Calu3 (cell line): ENCODE results near the gene KRT32. TPM values are rescaled to one million over a fixed set of nuclear protein-coding genes. Genes with fewer than 3 reads are reported as not detected.

Source experiments
- BruUV-seq: library from RNA; stranded (reverse); fragments of 400-500 nt; replicated peaks from 2 replicates; lab custom pipeline; 2021; lab: Mats Ljungman, UMichigan
- CTCF ChIA-PET: fragments of 300-600 bp; sonication (Branson Sonifier 250); formaldehyde crosslinking; loops from one replicate; lab custom pipeline; 2022; ENCODE audit warnings: antibody characterized with exemption; lab: Charles Lee
- DNase-seq: peaks from one replicate; pipeline ENCODE4 v3.0.0; 2022
- H3K27ac Mint-ChIP-seq: one replicate; pipeline ENCODE4 v1.8.0; 2022; ENCODE audit warnings: mixed read lengths; ENCODE audit not compliant: unreplicated experiment
- H3K27me3 Mint-ChIP-seq: one replicate; pipeline ENCODE4 v1.8.0; 2022; ENCODE audit warnings: mixed read lengths; ENCODE audit not compliant: unreplicated experiment
- H3K36me3 Mint-ChIP-seq: one replicate; pipeline ENCODE4 v1.8.0; 2022; ENCODE audit warnings: mild to moderate bottlenecking, moderate library complexity, mixed read lengths; ENCODE audit not compliant: insufficient read depth, unreplicated experiment
- H3K4me1 Mint-ChIP-seq: one replicate; pipeline ENCODE4 v1.8.0; 2022; ENCODE audit warnings: mild to moderate bottlenecking, low read depth, mixed read lengths; ENCODE audit not compliant: unreplicated experiment
- H3K4me3 Mint-ChIP-seq: one replicate; pipeline ENCODE4 v1.8.0; 2022; ENCODE audit warnings: mild to moderate bottlenecking, low read depth, moderate library complexity, mixed read lengths; ENCODE audit not compliant: unreplicated experiment
- H3K9me3 Mint-ChIP-seq: one replicate; pipeline ENCODE4 v1.8.0; 2022; ENCODE audit warnings: low read depth, mixed read lengths; ENCODE audit not compliant: unreplicated experiment
- CTCF ChIP-seq: fragments of 200-600 bp; IDR thresholded peaks from one replicate; pipeline ENCODE4 v1.8.0; 2022; ENCODE audit warnings: antibody characterized with exemption; ENCODE audit not compliant: unreplicated experiment
- intact Hi-C: fragments of 100-400 bp; cut with micrococcal nuclease; formaldehyde crosslinking; loops from one replicate; pipeline ENCODE4 v1.10.0; 2022; ENCODE audit not compliant: unreplicated experiment
- total RNA-seq: library from RNA; stranded (reverse); gene quantifications from 2 replicates; pipeline ENCODE4 v1.2.3, GENCODE V29; 2022

KRT32 gene
- total RNA-seq, 1 experiment from 2014 or later = not detected

- Mint-ChIP-seq H3K27ac (no peak overlapping the region), H3K4me3 (no peak overlapping the region), H3K36me3 (peaks cover 25% of the 10 kb centered on the region), H3K9me3 (no peaks in the 10 kb centered on the region), H3K27me3 (no peaks in the 10 kb centered on the region), H3K4me1 (peaks cover 40% of the 10 kb centered on the region)
- DNase-seq = no peak
- BruUV-seq = no TSS peak
- CTCF ChIA-PET = interaction anchor here (1.5 to 1.9 kb wide), 2 partner anchors 17 to 44 kb away, joined by 3 to 5 read pairs; no protein-coding TSS in a partner anchor
- no peak for TF ChIP-seq CTCF
- intact Hi-C loops = no loop called here
Measured at GRCh38 chr17:41504246-41504977, 37.2 kb upstream of the KRT32 start.

- CTCF ChIA-PET = interaction anchor here (0.5 to 1.9 kb wide), 3 partner anchors 19 to 45 kb away, joined by 3 to 5 read pairs (median 3); no protein-coding TSS in a partner anchor
- no TSS peak for BruUV-seq
- Mint-ChIP-seq H3K27me3 (no peaks in the 10 kb centered on the region), H3K36me3 (peaks cover 19% of the 10 kb centered on the region), H3K4me1 (peaks cover 53% of the 10 kb centered on the region), H3K9me3 (no peaks in the 10 kb centered on the region), H3K4me3 (no peak overlapping the region), H3K27ac (no peak overlapping the region)
- intact Hi-C loops = no loop called here
- TF ChIP-seq CTCF = no peak
- DNase-seq = no peak
Measured at GRCh38 chr17:41503202-41503601, 36.0 kb upstream of the KRT32 start.

- BruUV-seq = no TSS peak
- no peaks in the 10 kb centered on the region for H3K9me3 Mint-ChIP-seq
- H3K27me3 Mint-ChIP-seq = no peaks in the 10 kb centered on the region
- H3K4me1 Mint-ChIP-seq = peaks cover 46% of the 10 kb centered on the region
- intact Hi-C loops = no loop called here
- peak; percentile 66 for DNase-seq
- peak overlapping the region; percentile 46 for H3K27ac Mint-ChIP-seq
- TF ChIP-seq CTCF = no peak
- H3K36me3 Mint-ChIP-seq = peaks cover 15% of the 10 kb centered on the region
- CTCF ChIA-PET = interaction anchor here (0.7 to 1.3 kb wide), 3 partner anchors 22 to 49 kb away, joined by 3 to 4 read pairs (median 4); no protein-coding TSS in a partner anchor
- H3K4me3 Mint-ChIP-seq = no peak overlapping the region
Measured at GRCh38 chr17:41500131-41500911, 33.1 kb upstream of the KRT32 start.

- H3K4me1 Mint-ChIP-seq = peaks cover 53% of the 10 kb centered on the region
Measured at GRCh38 chr17:41499714-41500113, 32.5 kb upstream of the KRT32 start.

More at GRCh38 chr17:41499714-41500113, 32.5 kb upstream of the KRT32 start:
- no TSS peak for BruUV-seq
- no peak overlapping the region for H3K4me3 Mint-ChIP-seq
- DNase-seq = no peak
- no peaks in the 10 kb centered on the region for H3K27me3 Mint-ChIP-seq
- H3K36me3 Mint-ChIP-seq = peaks cover 15% of the 10 kb centered on the region
- TF ChIP-seq CTCF = no peak
- H3K27ac Mint-ChIP-seq = peak overlapping the region; percentile 46
- intact Hi-C loops = loop anchor here (5.0 to 10.0 kb wide), 4 partner anchors 85 to 697 kb away; no protein-coding TSS in a partner anchor
- CTCF ChIA-PET = interaction anchor here (0.6 to 1.3 kb wide), 5 partner anchors 14 to 50 kb away, joined by 3 to 4 read pairs (median 3); partner anchors contain the start of gene KRT19
- H3K9me3 Mint-ChIP-seq = no peaks in the 10 kb centered on the region
